Keratinocyte (primary cell): ENCODE measurements around the gene ITGB1BP1. TPM values are rescaled to one million over a fixed set of nuclear protein-coding genes. Genes with fewer than 3 reads are reported as not detected.

Source experiments
- DNase-seq: peaks from one replicate; pipeline ENCODE4 v3.0.0-alpha.2; 2011; ENCODE audit warnings: low read depth, missing footprints, low spot score
- FAIRE-seq: peaks from 2 replicates; lab custom pipeline; 2011; peaks lifted over from hg19 to GRCh38; lab: Jason Lieb, UNC
- H2AFZ ChIP-seq: 2 replicates; pipeline ENCODE4 v1.6.0; 2012; ENCODE audit warnings: low read length, control low read depth, inconsistent platforms; ENCODE audit not compliant: control insufficient read depth
- H3K27ac ChIP-seq: 2 replicates; pipeline ENCODE4 v1.5.1; 2011; ENCODE audit warnings: low read length; ENCODE audit not compliant: control insufficient read depth, insufficient read depth
- H3K27me3 ChIP-seq: 3 replicates; pipeline ENCODE4 v1.6.0; 2011; ENCODE audit warnings: low read length; ENCODE audit not compliant: control insufficient read depth, insufficient read depth; ENCODE audit errors: extremely low read depth
- H3K36me3 ChIP-seq, 2 experiments: 2 replicates in 1 of 2; 3 replicates in 1 of 2; pipeline ENCODE4 v1.5.1; 2011; ENCODE audit warnings: low read length in 2 of 2, mild to moderate bottlenecking in 1 of 2; ENCODE audit not compliant: control insufficient read depth in 2 of 2, insufficient read depth in 2 of 2; ENCODE audit errors: extremely low read depth in 1 of 2
- H3K4me1 ChIP-seq: 3 replicates; pipeline ENCODE4 v1.5.1; 2011; ENCODE audit warnings: low read length; ENCODE audit not compliant: control insufficient read depth, insufficient read depth; ENCODE audit errors: extremely low read depth
- H3K4me2 ChIP-seq: 3 replicates; pipeline ENCODE4 v1.6.0; 2011; ENCODE audit warnings: low read depth, low read length; ENCODE audit not compliant: control insufficient read depth, insufficient read depth; ENCODE audit errors: extremely low read depth
- H3K4me3 ChIP-seq, 3 experiments: fragments of 200-600 bp in 1 of 3; sonication (generic) in 1 of 3; 2 replicates in 2 of 3; 3 replicates in 1 of 3; pipeline ENCODE4 v1.5.1; 2011 to 2016; ENCODE audit warnings: low read length in 3 of 3, mild to moderate bottlenecking in 3 of 3, control low read depth in 2 of 3, inconsistent platforms in 1 of 3, low read depth in 1 of 3, mixed read lengths in 1 of 3, mixed run types in 1 of 3, moderate library complexity in 1 of 3; ENCODE audit not compliant: control insufficient read depth in 2 of 3, insufficient read depth in 2 of 3; ENCODE audit errors: extremely low read depth in 1 of 3
- H3K79me2 ChIP-seq: 2 replicates; pipeline ENCODE4 v1.6.0; 2012; ENCODE audit warnings: low read length; ENCODE audit not compliant: control insufficient read depth, insufficient read depth
- H3K9ac ChIP-seq: 3 replicates; pipeline ENCODE4 v1.6.0; 2011; ENCODE audit warnings: low read length; ENCODE audit not compliant: control insufficient read depth, insufficient read depth; ENCODE audit errors: extremely low read depth
- H3K9me1 ChIP-seq: 3 replicates; pipeline ENCODE4 v1.6.0; 2011; ENCODE audit warnings: low read length; ENCODE audit not compliant: control insufficient read depth, insufficient read depth; ENCODE audit errors: extremely low read depth
- H3K9me3 ChIP-seq: 2 replicates; pipeline ENCODE4 v1.5.1; 2012; ENCODE audit warnings: low read depth, low read length; ENCODE audit not compliant: control insufficient read depth
- H4K20me1 ChIP-seq: 3 replicates; pipeline ENCODE4 v1.6.0; 2011; ENCODE audit warnings: low read length; ENCODE audit not compliant: control insufficient read depth, insufficient read depth; ENCODE audit errors: extremely low read depth
- EZH2 ChIP-seq: IDR thresholded peaks from one replicate; pipeline ENCODE4 v1.6.1; 2012; ENCODE audit warnings: inconsistent platforms, mild to moderate bottlenecking, low read length, moderate library complexity
- dilution Hi-C: fragments of 300-500 bp; cut with MboI; formaldehyde crosslinking; loops from one replicate; pipeline ENCODE4 v1.7.0; 2020; ENCODE audit warnings: low sequenced_read_pairs; ENCODE audit not compliant: extremely low pct_ligation_motif_present
- polyA plus RNA-seq, 5 experiments: library from polyadenylated mRNA; depleted of rRNA in 3 of 5; stranded (reverse) in 3 of 5; stranded (forward) in 1 of 5; unstranded in 1 of 5; fragments of >200 nt; gene quantifications; 1 replicate in 1 of 5; 2 replicates in 3 of 5; 3 replicates in 1 of 5; pipeline versions ENCODE4 v1.2.1 to v1.2.3, GENCODE V29; 2011 to 2012; ENCODE audit warnings: missing spikeins in 2 of 5, low read depth in 1 of 5, low replicate concordance in 1 of 5
- TF ChIP-seq, protein P1 (sequence below), 3 experiments: IDR thresholded peaks in 1 of 3; conservative IDR thresholded peaks in 1 of 3; optimal IDR thresholded peaks in 1 of 3; 2 replicates in 2 of 3; 3 replicates in 1 of 3; pipeline versions ENCODE3 to v1.5.1; 2011; ENCODE audit warnings: low read length in 3 of 3, mild to moderate bottlenecking in 3 of 3, moderate library complexity in 2 of 3, control low read depth in 1 of 3, inconsistent platforms in 1 of 3; ENCODE audit not compliant: insufficient read depth in 2 of 3; ENCODE audit errors: extremely low read depth in 1 of 3

Gene ITGB1BP1
- polyA plus RNA-seq, 1 donor (not counting 4 experiments of a cell fraction or from before 2014, with no cell fraction given): 169 TPM

DNA sequence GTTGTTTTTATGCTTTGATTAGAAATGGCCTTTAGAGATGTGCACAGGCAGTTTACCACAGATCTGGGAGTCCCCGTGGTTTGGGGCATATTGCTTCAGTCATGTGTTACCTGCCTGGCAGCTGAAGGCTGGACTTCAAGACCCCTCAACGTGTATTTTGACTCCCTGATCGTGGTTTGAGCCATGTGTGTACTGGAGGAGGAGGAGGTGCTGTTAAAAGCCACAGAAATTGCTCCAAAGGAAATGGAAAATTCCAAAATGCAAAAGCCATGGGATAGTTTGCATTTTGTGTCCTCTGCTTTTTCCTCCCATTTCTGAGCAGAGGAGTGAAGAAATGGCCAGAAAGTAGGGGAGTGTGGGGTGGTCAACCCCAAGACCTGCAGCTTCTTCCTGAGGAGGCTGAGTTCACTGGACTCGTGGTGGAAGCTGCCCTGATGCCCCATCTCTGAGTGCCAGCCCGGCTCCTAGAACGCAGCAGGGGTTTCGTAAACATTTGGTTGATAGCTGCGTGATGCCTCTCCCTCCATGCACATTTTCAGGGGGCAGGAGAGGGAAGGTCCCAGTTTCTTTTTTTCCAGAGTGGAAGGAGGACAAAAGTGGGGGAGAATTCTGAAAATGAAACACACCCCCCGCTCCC, 45.7 kb downstream of the ITGB1BP1 start:
- DNase-seq (no peak), FAIRE-seq (no peak)
- H3K4me2 ChIP-seq: no peak overlapping the region
- H3K4me1 ChIP-seq: peaks cover 6% of the 10 kb centered on the region
- H2AFZ ChIP-seq: no peak overlapping the region
- no peaks in the 10 kb centered on the region for H3K79me2 ChIP-seq
- H3K27ac ChIP-seq: no peak overlapping the region
- H3K9ac ChIP-seq: no peak overlapping the region
- TF ChIP-seq, protein P1, sequence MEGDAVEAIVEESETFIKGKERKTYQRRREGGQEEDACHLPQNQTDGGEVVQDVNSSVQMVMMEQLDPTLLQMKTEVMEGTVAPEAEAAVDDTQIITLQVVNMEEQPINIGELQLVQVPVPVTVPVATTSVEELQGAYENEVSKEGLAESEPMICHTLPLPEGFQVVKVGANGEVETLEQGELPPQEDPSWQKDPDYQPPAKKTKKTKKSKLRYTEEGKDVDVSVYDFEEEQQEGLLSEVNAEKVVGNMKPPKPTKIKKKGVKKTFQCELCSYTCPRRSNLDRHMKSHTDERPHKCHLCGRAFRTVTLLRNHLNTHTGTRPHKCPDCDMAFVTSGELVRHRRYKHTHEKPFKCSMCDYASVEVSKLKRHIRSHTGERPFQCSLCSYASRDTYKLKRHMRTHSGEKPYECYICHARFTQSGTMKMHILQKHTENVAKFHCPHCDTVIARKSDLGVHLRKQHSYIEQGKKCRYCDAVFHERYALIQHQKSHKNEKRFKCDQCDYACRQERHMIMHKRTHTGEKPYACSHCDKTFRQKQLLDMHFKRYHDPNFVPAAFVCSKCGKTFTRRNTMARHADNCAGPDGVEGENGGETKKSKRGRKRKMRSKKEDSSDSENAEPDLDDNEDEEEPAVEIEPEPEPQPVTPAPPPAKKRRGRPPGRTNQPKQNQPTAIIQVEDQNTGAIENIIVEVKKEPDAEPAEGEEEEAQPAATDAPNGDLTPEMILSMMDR (optimal IDR thresholded peaks at IDR 0.05 in 1 of 3, IDR thresholded peaks at IDR 0.05 in 1 of 3, conservative IDR thresholded peaks at IDR 0.05 in 1 of 3; ENCODE audit: extremely low read depth in 1 of 3, insufficient read depth in 2 of 3, low read length in 3 of 3): no peak
- no peak for TF ChIP-seq EZH2
- H3K9me1 ChIP-seq: no peaks in the 10 kb centered on the region
- H3K27me3 ChIP-seq: no peaks in the 10 kb centered on the region
- dilution Hi-C loops: no loop called here
- no peak overlapping the region for H3K4me3 ChIP-seq
- H3K36me3 ChIP-seq: peaks cover 51 to 52% of the 10 kb centered on the region in 2 experiments
- no peaks in the 10 kb centered on the region for H3K9me3 ChIP-seq
- H4K20me1 ChIP-seq: no peaks in the 10 kb centered on the region

DNA sequence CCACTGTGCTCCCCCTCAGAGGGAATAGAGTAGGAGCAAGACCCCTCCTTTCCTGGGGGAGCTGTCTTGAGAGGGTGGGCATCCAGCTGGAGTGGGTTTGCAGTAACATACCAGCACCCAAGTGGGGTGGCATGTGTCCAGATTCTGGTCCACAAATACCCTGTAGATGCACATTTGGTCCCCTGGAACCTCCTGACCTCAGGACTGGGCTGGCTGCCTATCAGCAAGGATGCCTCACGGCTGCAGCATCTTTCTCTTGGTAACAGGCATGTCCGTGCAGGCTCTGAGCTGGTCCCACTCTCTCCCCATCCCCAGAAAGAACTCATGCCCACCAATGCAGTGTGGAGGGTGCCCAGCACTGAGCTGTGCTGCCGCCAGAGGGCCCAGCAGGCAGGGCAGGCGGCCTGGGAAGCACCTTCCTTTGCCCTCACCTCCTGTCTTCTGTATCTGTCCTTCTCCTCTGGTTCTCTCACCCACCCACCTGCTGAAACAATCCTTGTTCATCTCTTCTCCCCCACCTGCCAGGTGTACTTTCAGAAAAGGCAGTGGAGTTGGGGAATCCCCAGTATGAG, 47.4 kb downstream of the ITGB1BP1 start:
- no peak overlapping the region for H3K4me3 ChIP-seq
- no peak for FAIRE-seq
- TF ChIP-seq, protein P1 (optimal IDR thresholded peaks at IDR 0.05 in 1 of 3, IDR thresholded peaks at IDR 0.05 in 1 of 3, conservative IDR thresholded peaks at IDR 0.05 in 1 of 3; ENCODE audit: extremely low read depth in 1 of 3, insufficient read depth in 2 of 3, low read length in 3 of 3): no peak
- TF ChIP-seq EZH2: no peak
- H3K9ac ChIP-seq: no peak overlapping the region
- no peaks in the 10 kb centered on the region for H3K9me1 ChIP-seq
- no peaks in the 10 kb centered on the region for H3K9me3 ChIP-seq
- dilution Hi-C loops: no loop called here
- no peaks in the 10 kb centered on the region for H4K20me1 ChIP-seq
- H3K4me2 ChIP-seq: no peak overlapping the region
- peaks cover 4% of the 10 kb centered on the region for H3K4me1 ChIP-seq
- no peak overlapping the region for H3K27ac ChIP-seq
- no peaks in the 10 kb centered on the region for H3K79me2 ChIP-seq
- no peak overlapping the region for H2AFZ ChIP-seq
- DNase-seq: no peak
- peaks cover 45 to 60% of the 10 kb centered on the region in 2 experiments for H3K36me3 ChIP-seq
- no peaks in the 10 kb centered on the region for H3K27me3 ChIP-seq
